HEK293T (cell line): ENCODE data around the gene AADACL2.

ENCODE experiments used
- CTBP1 ChIP-seq: fragments of 450-650 bp; IDR thresholded peaks from 2 replicates; pipeline ENCODE4 v1.6.1; 2016; ENCODE audit warnings: borderline replicate concordance
- ELF4 ChIP-seq: fragments of 450-650 bp; IDR thresholded peaks from 2 replicates; pipeline ENCODE4 v1.6.1; 2017; ENCODE audit warnings: antibody characterized with exemption
- FOXA1 ChIP-seq: fragments of 450-650 bp; IDR thresholded peaks from 2 replicates; pipeline ENCODE4 v1.6.1; 2016; ENCODE audit warnings: mild to moderate bottlenecking
- FOXK2 ChIP-seq: fragments of 450-650 bp; IDR thresholded peaks from 2 replicates; pipeline ENCODE4 v1.6.1; 2016; ENCODE audit warnings: mild to moderate bottlenecking
- FOXM1 ChIP-seq: fragments of 450-650 bp; IDR thresholded peaks from 2 replicates; pipeline ENCODE4 v1.6.1; 2017; ENCODE audit warnings: mild to moderate bottlenecking, borderline replicate concordance
- SP1 ChIP-seq: fragments of 450-650 bp; IDR thresholded peaks from 2 replicates; pipeline ENCODE4 v1.6.1; 2017
- TARDBP ChIP-seq: fragments of 450-650 bp; IDR thresholded peaks from 2 replicates; pipeline ENCODE4 v1.6.1; 2016
- ZNF384 ChIP-seq: fragments of 450-650 bp; IDR thresholded peaks from 2 replicates; pipeline ENCODE4 v1.6.1; 2016

- TF ChIP-seq FOXK2, result no peak
- no peak for TF ChIP-seq TARDBP
- TF ChIP-seq FOXM1, result no peak
- no peak for TF ChIP-seq ELF4
- TF ChIP-seq FOXA1, result no peak
- TF ChIP-seq SP1, result no peak
- no peak for TF ChIP-seq CTBP1
- no peak for TF ChIP-seq ZNF384
These were observed 36.2 kb upstream of the AADACL2 start for GRCh38 chr3:151697496-151697895.
